H9 (cell line): Measurements from ENCODE around the gene NINL. TPM values are rescaled to one million over a fixed set of nuclear protein-coding genes. Genes with fewer than 3 reads are reported as not detected.

Experiments used
- DNase-seq: peaks from one replicate; pipeline ENCODE4 v3.0.0-alpha.2; 2017
- H2AFZ ChIP-seq: one replicate; pipeline ENCODE4 v1.6.1; 2013; ENCODE audit warnings: mild to moderate bottlenecking, low read length, control low read depth, moderate library complexity
- H2AK5ac ChIP-seq: 2 replicates; pipeline ENCODE4 v1.6.1; 2013; ENCODE audit warnings: low read length, control low read depth, mixed read lengths; ENCODE audit not compliant: insufficient read length
- H2BK120ac ChIP-seq: one replicate; pipeline ENCODE4 v1.6.1; 2013; ENCODE audit warnings: low read depth, mild to moderate bottlenecking, low read length, control low read depth, inconsistent platforms; ENCODE audit not compliant: poor library complexity, severe bottlenecking
- H2BK12ac ChIP-seq: 2 replicates; pipeline ENCODE4 v1.6.1; 2013; ENCODE audit warnings: low read length, control low read depth, mixed read lengths, low read depth; ENCODE audit not compliant: insufficient read length
- H2BK15ac ChIP-seq: 2 replicates; pipeline ENCODE4 v1.6.1; 2013; ENCODE audit warnings: low read depth, low read length, control low read depth
- H2BK20ac ChIP-seq: one replicate; pipeline ENCODE4 v1.6.1; 2013; ENCODE audit warnings: low read depth, mild to moderate bottlenecking, low read length, control low read depth, inconsistent platforms; ENCODE audit not compliant: poor library complexity, severe bottlenecking
- H2BK5ac ChIP-seq: 2 replicates; pipeline ENCODE4 v1.6.1; 2013; ENCODE audit warnings: low read length, control low read depth, mixed read lengths; ENCODE audit not compliant: insufficient read length
- H3K14ac ChIP-seq: 2 replicates; pipeline ENCODE4 v1.6.1; 2013; ENCODE audit warnings: low read length, control low read depth; ENCODE audit not compliant: insufficient read depth
- H3K18ac ChIP-seq: 2 replicates; pipeline ENCODE4 v1.6.1; 2013; ENCODE audit warnings: low read depth, mild to moderate bottlenecking, mixed read lengths, low read length, control low read depth; ENCODE audit not compliant: insufficient read length
- H3K23ac ChIP-seq: 2 replicates; pipeline ENCODE4 v1.6.1; 2013; ENCODE audit warnings: low read length, control low read depth, mixed read lengths, low read depth; ENCODE audit not compliant: insufficient read length
- H3K23me2 ChIP-seq: 2 replicates; pipeline ENCODE4 v1.6.1; 2013; ENCODE audit warnings: low read depth, mild to moderate bottlenecking, mixed read lengths, low read length, control low read depth; ENCODE audit not compliant: insufficient read length, poor library complexity, severe bottlenecking
- H3K27ac ChIP-seq: 2 replicates; pipeline ENCODE4 v1.5.1; 2013; ENCODE audit warnings: low read length, control low read depth, mixed read lengths, low read depth; ENCODE audit not compliant: insufficient read length
- H3K27me3 ChIP-seq: 2 replicates; pipeline ENCODE4 v1.6.1; 2013; ENCODE audit warnings: low read length, control low read depth, inconsistent platforms; ENCODE audit not compliant: insufficient read depth
- H3K4ac ChIP-seq: 2 replicates; pipeline ENCODE4 v1.6.1; 2013; ENCODE audit warnings: low read depth, mild to moderate bottlenecking, control low read depth, inconsistent platforms, low read length, moderate library complexity
- H3K4me1 ChIP-seq: 2 replicates; pipeline ENCODE4 v1.6.1; 2013; ENCODE audit warnings: low read length, control low read depth, inconsistent platforms; ENCODE audit not compliant: insufficient read depth
- H3K4me2 ChIP-seq: 2 replicates; pipeline ENCODE4 v1.6.1; 2013; ENCODE audit warnings: low read length, control low read depth, mixed read lengths; ENCODE audit not compliant: insufficient read length, insufficient read depth
- H3K56ac ChIP-seq: 2 replicates; pipeline ENCODE4 v1.6.1; 2013; ENCODE audit warnings: low read depth, mild to moderate bottlenecking, mixed read lengths, low read length, control low read depth; ENCODE audit not compliant: insufficient read length
- H3K79me1 ChIP-seq: 2 replicates; pipeline ENCODE4 v1.6.1; 2013; ENCODE audit warnings: low read depth, mild to moderate bottlenecking, moderate library complexity, low read length, control low read depth, inconsistent platforms; ENCODE audit not compliant: insufficient read depth, poor library complexity, severe bottlenecking
- H3K79me2 ChIP-seq: 2 replicates; pipeline ENCODE4 v1.6.1; 2013; ENCODE audit warnings: low read length, control low read depth, inconsistent platforms; ENCODE audit not compliant: insufficient read depth
- H3K9ac ChIP-seq: 2 replicates; pipeline ENCODE4 v1.6.1; 2013; ENCODE audit warnings: low read length, control low read depth, mixed read lengths; ENCODE audit not compliant: insufficient read length; ENCODE audit errors: extremely low read depth
- H3K9me3 ChIP-seq: one replicate; pipeline ENCODE4 v1.6.1; 2013; ENCODE audit warnings: low read depth, low read length, inconsistent platforms; ENCODE audit not compliant: control insufficient read depth
- H3T11ph ChIP-seq: one replicate; pipeline ENCODE4 v1.6.1; 2013; ENCODE audit warnings: mild to moderate bottlenecking, low read length, control low read depth, inconsistent platforms
- H4K20me1 ChIP-seq: one replicate; pipeline ENCODE4 v1.6.1; 2013; ENCODE audit not compliant: control insufficient read depth, insufficient read length, insufficient read depth
- H4K5ac ChIP-seq: 2 replicates; pipeline ENCODE4 v1.6.1; 2013; ENCODE audit warnings: low read depth, mild to moderate bottlenecking, mixed read lengths, low read length, control low read depth; ENCODE audit not compliant: insufficient read length
- H4K8ac ChIP-seq: replicated peaks from 2 replicates; pipeline ENCODE4 v1.6.1; 2013; ENCODE audit warnings: low read length, control low read depth, mixed read lengths, low read depth; ENCODE audit not compliant: insufficient read length
- H4K91ac ChIP-seq: 2 replicates; pipeline ENCODE4 v1.6.1; 2013; ENCODE audit warnings: low read depth, mild to moderate bottlenecking, moderate library complexity, mixed read lengths, low read length, control low read depth; ENCODE audit not compliant: insufficient read length
- H3K27ac Mint-ChIP-seq, 3 experiments: 2 replicates in 2 of 3; 3 replicates in 1 of 3; pipeline ENCODE4 v1.8.0; 2020 to 2021; ENCODE audit warnings: mixed read lengths in 3 of 3, mild to moderate bottlenecking in 1 of 3, moderate library complexity in 1 of 3
- H3K27me3 Mint-ChIP-seq: 2 replicates; pipeline ENCODE4 v1.8.0; 2021; ENCODE audit warnings: low read depth, mild to moderate bottlenecking, moderate library complexity, mixed read lengths
- H3K36me3 Mint-ChIP-seq, 3 experiments: 2 replicates in 2 of 3; 3 replicates in 1 of 3; pipeline ENCODE4 v1.8.0; 2020 to 2021; ENCODE audit warnings: low read depth in 3 of 3, mixed read lengths in 3 of 3; ENCODE audit not compliant: insufficient read depth in 1 of 3
- H3K4me1 Mint-ChIP-seq, 2 experiments: 2 replicates each; pipeline ENCODE4 v1.8.0; 2020; ENCODE audit warnings: mixed read lengths in 2 of 2
- H3K4me3 Mint-ChIP-seq, 2 experiments: 2 replicates in 1 of 2; 3 replicates in 1 of 2; pipeline ENCODE4 v1.8.0; 2020 to 2021; ENCODE audit warnings: mild to moderate bottlenecking in 2 of 2, mixed read lengths in 2 of 2, moderate library complexity in 1 of 2
- H3K9me3 Mint-ChIP-seq, 2 experiments: 2 replicates in 1 of 2; 3 replicates in 1 of 2; pipeline ENCODE4 v1.8.0; 2020; ENCODE audit warnings: mild to moderate bottlenecking in 2 of 2, mixed read lengths in 2 of 2, moderate library complexity in 1 of 2
- CTCF ChIP-seq: fragments of 200-600 bp; sonication (generic); conservative IDR thresholded peaks from 3 replicates; pipeline ENCODE4 v1.8.0; 2021; ENCODE audit warnings: antibody characterized with exemption, mild to moderate bottlenecking
- WGBS: extraction: QIAGEN DNeasy Blood & Tissue Kit; methylation state at CpG from one replicate; pipeline ENCODE4 v1.1.7; 2013; ENCODE audit warnings: missing lambda C conversion rate, low lambda C conversion rate, mixed read lengths; ENCODE audit not compliant: insufficient read length; ENCODE audit errors: extremely low coverage; 5-methylcytosine and 5-hydroxymethylcytosine counted together
- total RNA-seq: library from RNA; stranded (reverse); gene quantifications from 2 replicates; pipeline ENCODE4 v1.2.1, GENCODE V29; 2021

NINL gene
- total RNA-seq, 1 experiment from 2014 or later, result 34.3 TPM

GRCh38 chr20:25601659-25602058, 16.3 kb upstream of the NINL start:
- Histone ChIP-seq H4K91ac (no peak overlapping the region), H2AK5ac (no peak overlapping the region), H3K4me2 (no peak overlapping the region), H4K5ac (no peak overlapping the region), H2BK15ac (no peak overlapping the region), H3K4ac (no peak overlapping the region), H3T11ph (no peak overlapping the region), H2BK120ac (no peak overlapping the region), H3K27ac (no peak overlapping the region), H2AFZ (no peak overlapping the region), H3K9ac (no peak overlapping the region), H3K14ac (no peak overlapping the region), H3K79me1 (no peaks in the 10 kb centered on the region), H3K18ac (no peak overlapping the region), H3K79me2 (no peaks in the 10 kb centered on the region), H3K9me3 (no peaks in the 10 kb centered on the region), H4K8ac (no peak overlapping the region), H4K20me1 (no peaks in the 10 kb centered on the region), H3K23ac (no peak overlapping the region), H2BK20ac (no peak overlapping the region), H3K56ac (no peak overlapping the region), H2BK12ac (no peak overlapping the region), H3K23me2 (no peaks in the 10 kb centered on the region), H3K27me3 (no peaks in the 10 kb centered on the region), H3K4me1 (no peaks in the 10 kb centered on the region), H2BK5ac (no peak overlapping the region)
- H3K36me3 Mint-ChIP-seq, result no peaks in the 10 kb centered on the region
- H3K4me3 Mint-ChIP-seq, result no peak overlapping the region
- H3K27ac Mint-ChIP-seq, result no peak overlapping the region; a peak in 1 of 7 replicates
- no peaks in the 10 kb centered on the region for H3K4me1 Mint-ChIP-seq
- H3K27me3 Mint-ChIP-seq, result peaks cover 1% of the 10 kb centered on the region; the same call in 1 of the 2 replicates
- no peaks in the 10 kb centered on the region; a peak in 1 of 5 replicates for H3K9me3 Mint-ChIP-seq
- no peak for DNase-seq
- no peak for TF ChIP-seq CTCF
- 92% methylated on average over 2 of the region's 2 CpGs for WGBS
